H1 (cell line): ENCODE data around the gene WDSUB1. TPM values are rescaled to one million over a fixed set of nuclear protein-coding genes. Genes with fewer than 3 reads are reported as not detected.

ENCODE experiments used
- CTCF ChIA-PET: fragments of 300-600 bp; sonication (Branson Sonifier 250); formaldehyde crosslinking; loops from one replicate; lab custom pipeline; 2021; ENCODE audit not compliant: partially characterized antibody; lab: Charles Lee
- POLR2A ChIA-PET: fragments of 300-600 bp; sonication (Branson Sonifier 250); formaldehyde crosslinking; loops from one replicate; lab custom pipeline; 2021; ENCODE audit warnings: inconsistent platforms; ENCODE audit not compliant: partially characterized antibody; lab: Charles Lee
- DNase-seq, 2 experiments: peaks; one replicate each; pipeline versions ENCODE4 v3.0.0 to v3.0.0-alpha.2; 2010 to 2022; ENCODE audit warnings: low spot score in 2 of 2, low read depth in 1 of 2, mixed read lengths in 1 of 2
- FAIRE-seq: peaks from 2 replicates; lab custom pipeline; 2011; peaks lifted over from hg19 to GRCh38; lab: Jason Lieb, UNC
- H2AFZ ChIP-seq: 2 replicates; pipeline ENCODE4 v1.8.1; 2012; ENCODE audit warnings: low read length, inconsistent platforms
- H2AK5ac ChIP-seq: 2 replicates; pipeline ENCODE4 v1.6.1; 2013; ENCODE audit warnings: low read depth, low read length
- H2BK120ac ChIP-seq: replicated peaks from 2 replicates; pipeline ENCODE3; 2013; ENCODE audit warnings: low read depth, low read length, inconsistent platforms
- H2BK12ac ChIP-seq: 2 replicates; pipeline ENCODE4 v1.6.1; 2013; ENCODE audit warnings: low read depth, low read length
- H2BK15ac ChIP-seq: 2 replicates; pipeline ENCODE4 v1.6.1; 2013; ENCODE audit warnings: low read length
- H2BK20ac ChIP-seq: 2 replicates; pipeline ENCODE4 v1.6.1; 2013; ENCODE audit warnings: low read length
- H2BK5ac ChIP-seq: 2 replicates; pipeline ENCODE4 v1.6.1; 2013; ENCODE audit warnings: low read depth, low read length
- H3K14ac ChIP-seq: 2 replicates; pipeline ENCODE4 v1.6.1; 2013; ENCODE audit warnings: inconsistent platforms; ENCODE audit not compliant: insufficient read length
- H3K18ac ChIP-seq: 2 replicates; pipeline ENCODE4 v1.6.1; 2013; ENCODE audit warnings: low read length; ENCODE audit errors: extremely low read depth
- H3K23ac ChIP-seq: 2 replicates; pipeline ENCODE4 v1.6.1; 2013; ENCODE audit warnings: inconsistent platforms; ENCODE audit not compliant: insufficient read length
- H3K23me2 ChIP-seq: 2 replicates; pipeline ENCODE4 v1.6.1; 2013; ENCODE audit warnings: low read depth, low read length
- H3K27ac ChIP-seq: 2 replicates; pipeline ENCODE4 v1.6.1; 2011; ENCODE audit warnings: low read depth, low read length, inconsistent platforms
- H3K27me3 ChIP-seq, 4 experiments: replicated peaks in 1 of 4; 1 replicate in 1 of 4; 2 replicates in 3 of 4; pipeline versions ENCODE4 v1.6.1 to v1.8.1; 2011 to 2013; ENCODE audit warnings: low read length in 3 of 4, mild to moderate bottlenecking in 3 of 4, inconsistent platforms in 2 of 4, mixed read lengths in 2 of 4, moderate library complexity in 1 of 4; ENCODE audit not compliant: control insufficient read depth in 3 of 4, insufficient read depth in 3 of 4; ENCODE audit errors: extremely low read depth in 1 of 4
- H3K36me3 ChIP-seq, 4 experiments: 2 replicates each; pipeline versions ENCODE4 v1.6.1 to v1.8.1; 2011 to 2013; ENCODE audit warnings: mild to moderate bottlenecking in 4 of 4, low read length in 3 of 4, moderate library complexity in 2 of 4, control low read depth in 1 of 4, inconsistent platforms in 1 of 4; ENCODE audit not compliant: insufficient read depth in 4 of 4, control insufficient read depth in 2 of 4
- H3K4ac ChIP-seq: replicated peaks from 2 replicates; pipeline ENCODE3; 2013; ENCODE audit warnings: low read length, low read depth, mixed read lengths, inconsistent platforms; ENCODE audit not compliant: insufficient read length
- H3K4me1 ChIP-seq, 4 experiments: replicated peaks in 1 of 4; 1 replicate in 1 of 4; 2 replicates in 3 of 4; pipeline versions ENCODE4 v1.6.1 to v1.8.1; 2011 to 2013; ENCODE audit warnings: low read length in 3 of 4, inconsistent platforms in 2 of 4, mixed read lengths in 1 of 4; ENCODE audit not compliant: insufficient read depth in 4 of 4, control insufficient read depth in 3 of 4
- H3K4me2 ChIP-seq, 2 experiments: 2 replicates each; pipeline versions ENCODE4 v1.6.1 to v1.8.1; 2011 to 2013; ENCODE audit warnings: low read depth in 2 of 2, low read length in 2 of 2, control low read depth in 1 of 2, inconsistent platforms in 1 of 2, mild to moderate bottlenecking in 1 of 2; ENCODE audit not compliant: insufficient read depth in 1 of 2
- H3K4me3 ChIP-seq, 4 experiments: fragments of 200-600, 300-600 bp in 1 of 4; sonication (generic), shearing (Covaris generic), sonication (Bioruptor Twin) in 1 of 4; 2 replicates each; pipeline versions ENCODE4 v1.5.1 to v1.8.1; 2011 to 2016; ENCODE audit warnings: low read length in 4 of 4, low read depth in 3 of 4, control low read depth in 2 of 4, inconsistent platforms in 2 of 4, mild to moderate bottlenecking in 2 of 4, mixed read lengths in 1 of 4, moderate library complexity in 1 of 4; ENCODE audit not compliant: insufficient read depth in 2 of 4; ENCODE audit errors: extremely low read depth in 1 of 4
- H3K56ac ChIP-seq: replicated peaks from 2 replicates; pipeline ENCODE3; 2013; ENCODE audit warnings: low read depth, mild to moderate bottlenecking, mixed read lengths, low read length, inconsistent platforms; ENCODE audit not compliant: insufficient read length
- H3K79me1 ChIP-seq: 2 replicates; pipeline ENCODE4 v1.6.1; 2013; ENCODE audit warnings: low read depth, low read length, control low read depth
- H3K79me2 ChIP-seq, 2 experiments: 2 replicates each; pipeline versions ENCODE4 v1.6.1 to v1.8.1; 2012 to 2013; ENCODE audit warnings: low read length in 2 of 2, mild to moderate bottlenecking in 2 of 2, inconsistent platforms in 1 of 2; ENCODE audit not compliant: insufficient read depth in 2 of 2, control insufficient read depth in 1 of 2
- H3K9ac ChIP-seq, 4 experiments: replicated peaks in 1 of 4; 1 replicate in 1 of 4; 2 replicates in 3 of 4; pipeline versions ENCODE4 v1.6.1 to v1.8.1; 2011 to 2013; ENCODE audit warnings: low read depth in 3 of 4, low read length in 3 of 4, control low read depth in 2 of 4, mild to moderate bottlenecking in 2 of 4, moderate library complexity in 2 of 4, inconsistent platforms in 1 of 4; ENCODE audit errors: extremely low read depth in 1 of 4
- H3K9me3 ChIP-seq, 2 experiments: 2 replicates each; pipeline versions ENCODE4 v1.6.1 to v1.8.1; 2012 to 2013; ENCODE audit warnings: mild to moderate bottlenecking in 2 of 2, moderate library complexity in 2 of 2, control low read depth in 1 of 2, inconsistent platforms in 1 of 2, low read depth in 1 of 2, low read length in 1 of 2, mixed read lengths in 1 of 2; ENCODE audit not compliant: insufficient read depth in 2 of 2
- H4K20me1 ChIP-seq, 2 experiments: replicated peaks in 1 of 2; 2 replicates each; pipeline versions ENCODE3 to v1.8.1; 2011 to 2013; ENCODE audit warnings: inconsistent platforms in 2 of 2, low read length in 2 of 2, mild to moderate bottlenecking in 1 of 2; ENCODE audit not compliant: insufficient read depth in 2 of 2, control insufficient read depth in 1 of 2
- H4K5ac ChIP-seq: 2 replicates; pipeline ENCODE4 v1.6.1; 2013; ENCODE audit warnings: low read length, low read depth, mixed read lengths, inconsistent platforms; ENCODE audit not compliant: insufficient read length
- H4K8ac ChIP-seq: 2 replicates; pipeline ENCODE4 v1.8.0; 2013; ENCODE audit warnings: mild to moderate bottlenecking, moderate library complexity, low read length, inconsistent platforms; ENCODE audit not compliant: insufficient read depth; ENCODE audit errors: extremely low read depth
- H4K91ac ChIP-seq: replicated peaks from 2 replicates; pipeline ENCODE3; 2013; ENCODE audit warnings: low read length, mixed read lengths, inconsistent platforms; ENCODE audit not compliant: insufficient read length
- RXRA ChIP-seq: IDR thresholded peaks from 2 replicates; pipeline ENCODE4 v1.6.1; 2011; ENCODE audit warnings: low read depth, mild to moderate bottlenecking, low read length, moderate library complexity; ENCODE audit not compliant: insufficient read depth
- WGBS, 2 experiments: shearing (Covaris generic) in 1 of 2; methylation state at CpG; one replicate each; pipeline versions ENCODE4 v1.1.6 to v1.1.7; 2013 to 2015; ENCODE audit warnings: low lambda C conversion rate in 2 of 2, mixed read lengths in 2 of 2, inconsistent platforms in 1 of 2, low coverage in 1 of 2, missing lambda C conversion rate in 1 of 2; ENCODE audit not compliant: insufficient replicate concordance in 2 of 2, insufficient coverage in 1 of 2, insufficient read length in 1 of 2; ENCODE audit errors: extremely low coverage in 1 of 2, missing lambda C conversion rate in 1 of 2; 5-methylcytosine and 5-hydroxymethylcytosine counted together
- polyA plus RNA-seq, 7 experiments: library from polyadenylated mRNA; depleted of rRNA in 3 of 7; stranded (reverse) in 5 of 7; unstranded in 2 of 7; fragments of >200 nt in 5 of 7; fragments of 200-250 nt in 2 of 7; gene quantifications; 1 replicate in 5 of 7; 2 replicates in 1 of 7; 4 replicates in 1 of 7; pipeline versions ENCODE4 v1.2.1 to v1.2.3, GENCODE V29; 2011 to 2013; ENCODE audit warnings: missing spikeins in 2 of 7, mixed read lengths in 2 of 7
- total RNA-seq: library from RNA; stranded (reverse); fragmentation: NEBNext Ultra II Directional; extraction: Animal tissue kit (Norgen Biotek cat#: 25700); gene quantifications from 2 replicates; pipeline ENCODE4 v1.2.1, GENCODE V29; 2021

WDSUB1 gene
- total and polyA plus RNA-seq, 2 of the 8 experiments (the other 6 are each of a cell fraction or from before 2014, with no cell fraction given), result 5.5 to 8.0 TPM

DNA sequence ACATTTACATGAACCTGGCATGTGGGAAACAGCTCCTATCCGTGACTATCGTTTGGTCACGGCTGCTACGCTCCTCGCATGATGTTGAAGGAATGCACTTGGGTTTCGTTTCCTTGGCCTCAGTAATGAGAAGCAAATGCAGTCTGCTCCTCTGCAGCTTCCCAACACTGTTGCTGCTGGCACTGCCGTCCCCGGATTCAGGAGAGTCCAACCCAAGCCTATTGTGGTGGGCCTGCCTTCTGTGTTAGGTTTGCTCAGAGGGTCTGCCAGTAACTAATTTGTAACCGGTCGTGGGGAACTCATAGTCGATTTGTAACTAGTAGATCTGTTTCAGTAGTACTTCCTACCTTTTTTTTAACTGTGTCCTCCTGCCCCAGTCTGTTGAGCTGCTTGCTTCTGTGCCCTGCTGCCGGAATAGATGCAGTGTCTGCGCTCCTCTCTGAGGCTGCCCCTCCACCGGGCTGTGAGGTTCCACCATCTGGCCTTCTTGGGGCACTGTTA, 58.4 kb downstream of the WDSUB1 start:
- CTCF ChIA-PET, result interaction anchor here (0.5 to 4.2 kb wide), 3 partner anchors 13 to 407 kb away, joined by 3 to 19 read pairs (median 3); no protein-coding TSS in a partner anchor
- no peak overlapping the region for H4K91ac ChIP-seq
- no peak for FAIRE-seq
- no peak overlapping the region for H3K4me3 ChIP-seq
- no peak overlapping the region for H4K8ac ChIP-seq
- H3K23me2 ChIP-seq, result no peaks in the 10 kb centered on the region
- no peak overlapping the region for H3K27ac ChIP-seq
- no peaks in the 10 kb centered on the region for H3K79me2 ChIP-seq
- H3K9ac ChIP-seq, result no peak overlapping the region
- H3K27me3 ChIP-seq, result no peaks in the 10 kb centered on the region; a peak in 1 of 7 replicates
- no peak overlapping the region for H2BK20ac ChIP-seq
- no peak overlapping the region for H3K23ac ChIP-seq
- no peak overlapping the region for H3K4ac ChIP-seq
- DNase-seq, result no peak
- H2BK120ac ChIP-seq, result no peak overlapping the region
- no peak overlapping the region for H2BK12ac ChIP-seq
- H2BK5ac ChIP-seq, result no peak overlapping the region
- 93% methylated on average over 14 of the region's 14 CpGs; no CpG with 5 or more reads in 1 of the 2 experiments for WGBS, 2 experiments
- no peak overlapping the region for H2AFZ ChIP-seq
- no peaks in the 10 kb centered on the region for H3K9me3 ChIP-seq
- H3K56ac ChIP-seq, result no peak overlapping the region
- no peak overlapping the region for H4K5ac ChIP-seq
- no peak overlapping the region for H3K4me2 ChIP-seq
- no peaks in the 10 kb centered on the region for H3K4me1 ChIP-seq
- no peak overlapping the region for H2BK15ac ChIP-seq
- H3K79me1 ChIP-seq, result no peaks in the 10 kb centered on the region
- H4K20me1 ChIP-seq, result peaks cover 0 to 6% of the 10 kb centered on the region in 2 experiments
- peaks cover 0 to 6% (median 1%) of the 10 kb centered on the region in 4 experiments; a peak in 1 of 8 replicates for H3K36me3 ChIP-seq
- no peak overlapping the region for H3K14ac ChIP-seq
- POLR2A ChIA-PET, result no interaction called here
- no peak overlapping the region for H2AK5ac ChIP-seq
- no peak overlapping the region for H3K18ac ChIP-seq
- no peak for TF ChIP-seq RXRA
